GM23338 (cell line): ENCODE results near the gene JOSD2.

ENCODE experiments used
- CTCF ChIP-seq, 2 experiments: fragments of 200-600 bp in 1 of 2; sonication (generic) in 1 of 2; conservative IDR thresholded peaks; 2 replicates each; pipeline versions ENCODE4 v1.5.1 to v1.6.1; 2016 to 2017; ENCODE audit warnings: antibody characterized with exemption in 2 of 2, low read depth in 2 of 2, mild to moderate bottlenecking in 2 of 2, moderate library complexity in 1 of 2
- EZH2 ChIP-seq: fragments of 200-600 bp; sonication (generic); IDR thresholded peaks from one replicate; pipeline ENCODE4 v1.8.0; 2017; ENCODE audit warnings: antibody characterized with exemption, mild to moderate bottlenecking, low read depth; ENCODE audit not compliant: unreplicated experiment
- JUNB ChIP-seq: IDR thresholded peaks from one replicate; pipeline ENCODE4 v1.6.1; 2016; ENCODE audit warnings: antibody characterized with exemption; ENCODE audit not compliant: unreplicated experiment
- POLR2AphosphoS5 ChIP-seq: IDR thresholded peaks from 2 replicates; pipeline ENCODE4 v1.6.1; 2016; ENCODE audit warnings: antibody characterized with exemption, low read depth

GRCh38 chr19:50496189-50497021, 14.6 kb downstream of the JOSD2 start:
- TF ChIP-seq CTCF (conservative IDR thresholded peaks at IDR 0.05; ENCODE audit: low read depth in 2 of 2), result no peak; a peak in 1 of 4 replicates
- no peak for TF ChIP-seq JUNB
- no peak for TF ChIP-seq POLR2AphosphoS5
- TF ChIP-seq EZH2, result no peak
